SK-N-SH treated with all-trans-retinoic acid at 6 μM for 48 hours (cell line): ENCODE data around the gene GLRX5.

ENCODE experiments used
- PPARA ChIP-seq: fragments of 250-450 bp; sonication (Bioruptor Pico); IDR thresholded peaks from 2 replicates; pipeline ENCODE4 v1.5.0; 2020; ENCODE audit warnings: mild to moderate bottlenecking, borderline replicate concordance
- SNAI2 ChIP-seq: fragments of 250-450 bp; sonication (Bioruptor Pico); IDR thresholded peaks from 2 replicates; pipeline ENCODE4 v1.5.0; 2020; ENCODE audit warnings: mild to moderate bottlenecking, moderate library complexity
- TOX ChIP-seq: fragments of 250-450 bp; sonication (Bioruptor Pico); IDR thresholded peaks from 2 replicates; pipeline ENCODE4 v1.8.0; 2021; ENCODE audit warnings: mild to moderate bottlenecking, moderate library complexity, borderline replicate concordance
- ZFP3 ChIP-seq: fragments of 250-450 bp; sonication (Bioruptor Pico); IDR thresholded peaks from 2 replicates; pipeline ENCODE4 v1.5.0; 2020; ENCODE audit warnings: mild to moderate bottlenecking, moderate library complexity
- ZNF565 ChIP-seq: fragments of 450-650 bp; formaldehyde crosslinking; conservative IDR thresholded peaks from 2 replicates; pipeline ENCODE4 v1.5.0; 2020; ENCODE audit warnings: low read depth, mild to moderate bottlenecking, moderate library complexity
- TF ChIP-seq, protein P1 (sequence below): fragments of 250-450 bp; sonication (Bioruptor Pico); IDR thresholded peaks from 2 replicates; pipeline ENCODE4 v1.5.1; 2020; ENCODE audit warnings: low read depth, mild to moderate bottlenecking, moderate library complexity
- TF ChIP-seq, protein P2 (sequence below): fragments of 250-450 bp; sonication (Bioruptor Pico); IDR thresholded peaks from 2 replicates; pipeline ENCODE4 v1.8.0; 2021; ENCODE audit warnings: low read depth, mild to moderate bottlenecking, moderate library complexity, borderline replicate concordance
- TF ChIP-seq, protein P3 (sequence below): fragments of 250-450 bp; sonication (Bioruptor Pico); IDR thresholded peaks from 2 replicates; pipeline ENCODE4 v1.8.0; 2020; ENCODE audit warnings: mild to moderate bottlenecking, moderate library complexity, borderline replicate concordance

DNA sequence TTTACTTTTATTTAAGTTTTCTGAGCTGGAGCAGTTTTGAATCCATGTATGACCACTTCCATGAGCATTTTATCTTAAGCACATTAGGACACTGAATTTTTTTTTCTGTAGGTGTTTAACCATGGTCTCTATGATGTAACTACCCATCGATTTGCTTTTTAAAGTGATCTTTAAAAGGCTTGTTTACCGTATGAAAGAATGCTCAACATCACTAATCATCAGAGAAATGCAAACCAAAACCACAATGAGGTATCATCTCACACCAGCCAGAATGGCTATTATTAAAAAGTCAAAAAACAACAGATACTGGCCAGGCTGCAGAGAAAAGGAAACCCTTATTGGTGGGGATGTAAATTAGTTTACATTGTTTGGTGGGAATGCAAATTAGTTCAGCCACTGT is 23.0 kb downstream of the GLRX5 start:
- TF ChIP-seq ZNF565 (CRISPR knock-in tag): no peak
- no peak for TF ChIP-seq PPARA (CRISPR knock-in tag)
- TF ChIP-seq, protein P1, sequence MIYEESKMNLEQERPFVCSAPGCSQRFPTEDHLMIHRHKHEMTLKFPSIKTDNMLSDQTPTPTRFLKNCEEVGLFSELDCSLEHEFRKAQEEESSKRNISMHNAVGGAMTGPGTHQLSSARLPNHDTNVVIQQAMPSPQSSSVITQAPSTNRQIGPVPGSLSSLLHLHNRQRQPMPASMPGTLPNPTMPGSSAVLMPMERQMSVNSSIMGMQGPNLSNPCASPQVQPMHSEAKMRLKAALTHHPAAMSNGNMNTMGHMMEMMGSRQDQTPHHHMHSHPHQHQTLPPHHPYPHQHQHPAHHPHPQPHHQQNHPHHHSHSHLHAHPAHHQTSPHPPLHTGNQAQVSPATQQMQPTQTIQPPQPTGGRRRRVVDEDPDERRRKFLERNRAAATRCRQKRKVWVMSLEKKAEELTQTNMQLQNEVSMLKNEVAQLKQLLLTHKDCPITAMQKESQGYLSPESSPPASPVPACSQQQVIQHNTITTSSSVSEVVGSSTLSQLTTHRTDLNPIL (CRISPR knock-in tag): no peak
- TF ChIP-seq, protein P2, sequence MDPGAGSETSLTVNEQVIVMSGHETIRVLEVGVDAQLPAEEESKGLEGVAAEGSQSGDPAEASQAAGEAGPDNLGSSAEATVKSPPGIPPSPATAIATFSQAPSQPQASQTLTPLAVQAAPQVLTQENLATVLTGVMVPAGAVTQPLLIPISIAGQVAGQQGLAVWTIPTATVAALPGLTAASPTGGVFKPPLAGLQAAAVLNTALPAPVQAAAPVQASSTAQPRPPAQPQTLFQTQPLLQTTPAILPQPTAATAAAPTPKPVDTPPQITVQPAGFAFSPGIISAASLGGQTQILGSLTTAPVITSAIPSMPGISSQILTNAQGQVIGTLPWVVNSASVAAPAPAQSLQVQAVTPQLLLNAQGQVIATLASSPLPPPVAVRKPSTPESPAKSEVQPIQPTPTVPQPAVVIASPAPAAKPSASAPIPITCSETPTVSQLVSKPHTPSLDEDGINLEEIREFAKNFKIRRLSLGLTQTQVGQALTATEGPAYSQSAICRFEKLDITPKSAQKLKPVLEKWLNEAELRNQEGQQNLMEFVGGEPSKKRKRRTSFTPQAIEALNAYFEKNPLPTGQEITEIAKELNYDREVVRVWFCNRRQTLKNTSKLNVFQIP (CRISPR knock-in tag): no peak
- TF ChIP-seq, protein P3, sequence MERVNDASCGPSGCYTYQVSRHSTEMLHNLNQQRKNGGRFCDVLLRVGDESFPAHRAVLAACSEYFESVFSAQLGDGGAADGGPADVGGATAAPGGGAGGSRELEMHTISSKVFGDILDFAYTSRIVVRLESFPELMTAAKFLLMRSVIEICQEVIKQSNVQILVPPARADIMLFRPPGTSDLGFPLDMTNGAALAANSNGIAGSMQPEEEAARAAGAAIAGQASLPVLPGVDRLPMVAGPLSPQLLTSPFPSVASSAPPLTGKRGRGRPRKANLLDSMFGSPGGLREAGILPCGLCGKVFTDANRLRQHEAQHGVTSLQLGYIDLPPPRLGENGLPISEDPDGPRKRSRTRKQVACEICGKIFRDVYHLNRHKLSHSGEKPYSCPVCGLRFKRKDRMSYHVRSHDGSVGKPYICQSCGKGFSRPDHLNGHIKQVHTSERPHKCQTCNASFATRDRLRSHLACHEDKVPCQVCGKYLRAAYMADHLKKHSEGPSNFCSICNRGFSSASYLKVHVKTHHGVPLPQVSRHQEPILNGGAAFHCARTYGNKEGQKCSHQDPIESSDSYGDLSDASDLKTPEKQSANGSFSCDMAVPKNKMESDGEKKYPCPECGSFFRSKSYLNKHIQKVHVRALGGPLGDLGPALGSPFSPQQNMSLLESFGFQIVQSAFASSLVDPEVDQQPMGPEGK (CRISPR knock-in tag): no peak
- TF ChIP-seq SNAI2: no peak
- TF ChIP-seq ZFP3 (CRISPR knock-in tag): no peak
- no peak for TF ChIP-seq TOX (CRISPR knock-in tag)
